SK-N-SH treated with all-trans-retinoic acid at 6 μM for 48 hours (cell line): ENCODE data around the gene BORCS6.

ENCODE experiments used
- CSDC2 ChIP-seq: fragments of 250-450 bp; sonication (Bioruptor Pico); IDR thresholded peaks from 2 replicates; pipeline ENCODE4 v1.5.0; 2020; ENCODE audit warnings: mild to moderate bottlenecking, moderate library complexity
- GLIS3 ChIP-seq: fragments of 250-450 bp; sonication (Bioruptor Pico); IDR thresholded peaks from 2 replicates; pipeline ENCODE4 v1.5.0; 2020; ENCODE audit warnings: mild to moderate bottlenecking, moderate library complexity
- ISL1 ChIP-seq: fragments of 250-450 bp; sonication (Bioruptor Pico); IDR thresholded peaks from 2 replicates; pipeline ENCODE4 v2.1.2; 2022; ENCODE audit warnings: mild to moderate bottlenecking, moderate library complexity

- TF ChIP-seq GLIS3 (CRISPR knock-in tag) (0 out of 2 replicates have a peak, but pooled peaks have one; percentile 2), CSDC2 (CRISPR knock-in tag) (no peak), ISL1 (CRISPR knock-in tag) (no peak)
These were observed 38.8 kb downstream of the BORCS6 start for GRCh38 chr17:8151120-8151640.
